ENCODE results near the gene RCAN2. TPM values are rescaled to one million over a fixed set of nuclear protein-coding genes. Genes with fewer than 3 reads are reported as not detected.

Gene RCAN2
- total RNA-seq, 1 experiment from 2014 or later = 4.7 TPM

DNA sequence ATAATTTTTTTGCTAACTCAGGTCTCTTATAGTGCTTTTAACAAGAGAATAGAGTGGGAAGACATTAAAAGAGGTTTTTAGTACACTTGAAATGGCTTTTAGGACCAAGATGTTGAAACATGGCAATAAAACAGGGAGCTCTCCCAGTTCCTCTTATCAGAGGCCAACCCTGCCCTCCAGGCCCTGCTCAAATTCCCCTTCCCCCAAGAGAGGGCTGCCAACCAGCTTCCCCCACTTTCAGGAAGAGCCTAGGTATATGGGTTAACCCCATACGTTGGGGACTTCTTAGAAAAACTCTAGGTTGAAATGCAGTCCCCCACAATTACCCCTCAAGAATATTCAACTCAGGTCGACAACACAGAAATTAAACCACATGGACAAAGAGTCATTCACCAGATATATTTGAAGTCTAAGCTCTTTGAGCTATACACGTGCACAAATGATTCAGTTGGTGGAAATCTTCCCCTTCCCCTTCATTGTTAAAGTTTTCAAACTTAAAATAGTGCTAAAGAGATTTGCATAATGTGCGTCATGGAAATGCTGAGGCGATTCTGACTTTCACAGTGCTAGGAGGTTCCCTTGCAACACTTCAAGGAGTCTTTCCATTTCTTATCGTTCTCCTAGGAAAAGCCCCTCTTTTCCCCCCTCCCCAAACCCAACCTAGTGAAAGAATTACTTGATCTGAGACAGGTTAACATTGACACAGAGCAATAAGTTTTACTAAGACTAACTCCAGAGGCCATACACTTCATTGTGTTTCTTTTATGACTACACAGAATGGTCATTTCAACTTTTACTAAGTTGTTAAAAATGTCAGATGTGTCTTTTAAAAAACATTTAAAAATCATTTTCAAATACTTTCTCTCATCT, 270.7 kb downstream of the RCAN2 start:
- Histone ChIP-seq H3K4me3 (ENCODE audit: low read length) (no peak overlapping the region; the same call in 1 of the 2 replicates), H3K4me2 (ENCODE audit: low read depth, low read length, poor library complexity, severe bottlenecking) (peak overlapping the region; percentile 47), H3K9me3 (ENCODE audit: low read length) (no peaks in the 10 kb centered on the region), H3K79me2 (ENCODE audit: low read length) (no peaks in the 10 kb centered on the region), H3K9me2 (replicated peaks; ENCODE audit: insufficient read depth, low read length) (no peaks in the 10 kb centered on the region), H3K27me3 (ENCODE audit: low read length) (no peaks in the 10 kb centered on the region), H3K9ac (ENCODE audit: low read length) (no peak overlapping the region), H3K36me3 (ENCODE audit: insufficient read depth, low read length) (no peaks in the 10 kb centered on the region), H3K4me1 (ENCODE audit: low read length) (peaks cover 35% of the 10 kb centered on the region), H2AFZ (ENCODE audit: low read length) (peak overlapping the region; percentile 75), H4K20me1 (ENCODE audit: insufficient read depth, low read depth, low read length) (no peaks in the 10 kb centered on the region), H3K27ac (ENCODE audit: low read length) (peak overlapping the region; percentile 35)
- DNase-seq = peak; percentile 86

- Histone ChIP-seq H3K27me3 (ENCODE audit: low read length) (no peaks in the 10 kb centered on the region), H2AFZ (ENCODE audit: low read length) (no peak overlapping the region), H3K9ac (ENCODE audit: low read length) (no peak overlapping the region), H3K4me2 (ENCODE audit: low read depth, low read length, poor library complexity, severe bottlenecking) (peak overlapping the region; percentile 47), H3K27ac (ENCODE audit: low read length) (no peak overlapping the region; the same call in 1 of the 2 replicates), H3K79me2 (ENCODE audit: low read length) (no peaks in the 10 kb centered on the region), H3K4me1 (ENCODE audit: low read length) (peaks cover 35% of the 10 kb centered on the region), H3K9me3 (ENCODE audit: low read length) (no peaks in the 10 kb centered on the region), H3K9me2 (replicated peaks; ENCODE audit: insufficient read depth, low read length) (no peaks in the 10 kb centered on the region), H3K36me3 (ENCODE audit: insufficient read depth, low read length) (no peaks in the 10 kb centered on the region), H3K4me3 (ENCODE audit: low read length) (no peak overlapping the region), H4K20me1 (ENCODE audit: insufficient read depth, low read depth, low read length) (no peaks in the 10 kb centered on the region)
- peak; percentile 52 for DNase-seq
Measured at GRCh38 chr6:46219661-46220060, 271.6 kb downstream of the RCAN2 start.

DNA sequence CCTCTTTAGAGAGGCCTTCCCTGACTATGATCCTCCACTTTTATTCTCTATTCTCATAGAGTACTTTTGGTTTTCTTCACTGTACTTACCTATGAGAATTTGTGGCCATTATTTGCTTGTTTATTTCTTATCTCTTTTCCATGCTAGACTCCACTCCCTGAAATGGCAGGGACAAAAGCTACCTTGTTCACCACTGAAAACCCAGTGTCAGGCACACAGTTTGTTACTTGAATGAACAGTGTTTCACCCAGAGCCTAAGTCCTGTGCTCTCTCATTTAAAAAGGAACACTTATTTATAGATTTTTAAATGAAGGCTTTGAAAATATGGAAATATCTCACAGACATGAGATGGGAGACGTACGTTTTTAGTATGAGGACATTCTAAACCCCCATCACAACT, 272.8 kb downstream of the RCAN2 start:
- Histone ChIP-seq H3K27ac (ENCODE audit: low read length) (no peak overlapping the region), H3K79me2 (ENCODE audit: low read length) (no peaks in the 10 kb centered on the region), H4K20me1 (ENCODE audit: insufficient read depth, low read depth, low read length) (no peaks in the 10 kb centered on the region), H3K9me3 (ENCODE audit: low read length) (no peaks in the 10 kb centered on the region), H3K4me3 (ENCODE audit: low read length) (no peak overlapping the region), H3K9ac (ENCODE audit: low read length) (no peak overlapping the region), H3K36me3 (ENCODE audit: insufficient read depth, low read length) (no peaks in the 10 kb centered on the region), H2AFZ (ENCODE audit: low read length) (no peak overlapping the region), H3K4me2 (ENCODE audit: low read depth, low read length, poor library complexity, severe bottlenecking) (no peak overlapping the region), H3K27me3 (ENCODE audit: low read length) (no peaks in the 10 kb centered on the region), H3K4me1 (ENCODE audit: low read length) (peaks cover 35% of the 10 kb centered on the region), H3K9me2 (replicated peaks; ENCODE audit: insufficient read depth, low read length) (no peaks in the 10 kb centered on the region)
- DNase-seq = no peak

- H3K79me2 ChIP-seq (ENCODE audit: low read length) = no peaks in the 10 kb centered on the region
- H3K9ac ChIP-seq (ENCODE audit: low read length) = no peak overlapping the region
- peak; percentile 54 for DNase-seq
- H3K27me3 ChIP-seq (ENCODE audit: low read length) = no peaks in the 10 kb centered on the region
- H3K4me2 ChIP-seq (ENCODE audit: low read depth, low read length, poor library complexity, severe bottlenecking) = no peak overlapping the region
- H3K4me1 ChIP-seq (ENCODE audit: low read length) = peaks cover 35% of the 10 kb centered on the region
- H3K9me3 ChIP-seq (ENCODE audit: low read length) = no peaks in the 10 kb centered on the region
- H3K4me3 ChIP-seq (ENCODE audit: low read length) = no peak overlapping the region
- H3K27ac ChIP-seq (ENCODE audit: low read length) = no peak overlapping the region
- no peak overlapping the region for H2AFZ ChIP-seq (ENCODE audit: low read length)
- no peaks in the 10 kb centered on the region for H3K9me2 ChIP-seq (replicated peaks; ENCODE audit: insufficient read depth, low read length)
- H4K20me1 ChIP-seq (ENCODE audit: insufficient read depth, low read depth, low read length) = no peaks in the 10 kb centered on the region
- no peaks in the 10 kb centered on the region for H3K36me3 ChIP-seq (ENCODE audit: insufficient read depth, low read length)
Measured at GRCh38 chr6:46217671-46218131, 273.5 kb downstream of the RCAN2 start.

DNA sequence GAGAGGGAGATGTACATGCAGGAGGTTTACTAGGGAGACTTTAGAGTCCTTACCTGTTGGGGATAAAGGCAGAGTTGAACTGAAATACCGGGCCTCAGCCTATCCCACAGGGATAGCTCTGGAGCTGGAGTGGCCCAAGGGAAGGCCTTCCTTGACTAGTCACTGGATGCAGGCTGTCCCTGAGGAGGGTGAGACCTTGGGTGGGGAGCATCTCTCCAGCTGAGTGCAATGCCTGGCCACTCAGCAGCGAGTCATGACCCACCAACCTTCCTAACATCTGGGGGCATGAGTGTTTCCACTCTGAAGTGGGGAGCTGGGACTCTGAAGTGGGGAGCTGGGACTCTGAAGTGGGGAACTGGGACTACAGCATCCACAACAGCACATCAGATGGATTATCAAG, 274.4 kb downstream of the RCAN2 start:
- Histone ChIP-seq H3K9ac (ENCODE audit: low read length) (no peak overlapping the region), H3K4me3 (ENCODE audit: low read length) (no peak overlapping the region), H3K27me3 (ENCODE audit: low read length) (no peaks in the 10 kb centered on the region), H3K4me2 (ENCODE audit: low read depth, low read length, poor library complexity, severe bottlenecking) (no peak overlapping the region), H2AFZ (ENCODE audit: low read length) (no peak overlapping the region), H3K27ac (ENCODE audit: low read length) (no peak overlapping the region), H4K20me1 (ENCODE audit: insufficient read depth, low read depth, low read length) (no peaks in the 10 kb centered on the region), H3K79me2 (ENCODE audit: low read length) (no peaks in the 10 kb centered on the region), H3K4me1 (ENCODE audit: low read length) (peaks cover 35% of the 10 kb centered on the region), H3K9me3 (ENCODE audit: low read length) (no peaks in the 10 kb centered on the region), H3K36me3 (ENCODE audit: insufficient read depth, low read length) (no peaks in the 10 kb centered on the region), H3K9me2 (replicated peaks; ENCODE audit: insufficient read depth, low read length) (no peaks in the 10 kb centered on the region)
- DNase-seq = no peak

GRCh38 chr6:46215777-46216176, 275.5 kb downstream of the RCAN2 start:
- no peaks in the 10 kb centered on the region for H3K36me3 ChIP-seq (ENCODE audit: insufficient read depth, low read length)
- H2AFZ ChIP-seq (ENCODE audit: low read length) = no peak overlapping the region
- no peaks in the 10 kb centered on the region for H3K9me2 ChIP-seq (replicated peaks; ENCODE audit: insufficient read depth, low read length)
- no peaks in the 10 kb centered on the region for H4K20me1 ChIP-seq (ENCODE audit: insufficient read depth, low read depth, low read length)
- H3K9me3 ChIP-seq (ENCODE audit: low read length) = no peaks in the 10 kb centered on the region
- no peak for DNase-seq
- H3K27me3 ChIP-seq (ENCODE audit: low read length) = no peaks in the 10 kb centered on the region
- no peak overlapping the region for H3K4me3 ChIP-seq (ENCODE audit: low read length)
- no peak overlapping the region for H3K4me2 ChIP-seq (ENCODE audit: low read depth, low read length, poor library complexity, severe bottlenecking)
- H3K27ac ChIP-seq (ENCODE audit: low read length) = no peak overlapping the region
- H3K79me2 ChIP-seq (ENCODE audit: low read length) = no peaks in the 10 kb centered on the region
- peaks cover 27% of the 10 kb centered on the region for H3K4me1 ChIP-seq (ENCODE audit: low read length)
- no peak overlapping the region for H3K9ac ChIP-seq (ENCODE audit: low read length)

GRCh38 chr6:46215213-46215612, 276.0 kb downstream of the RCAN2 start:
- Histone ChIP-seq H3K4me2 (ENCODE audit: low read depth, low read length, poor library complexity, severe bottlenecking) (no peak overlapping the region), H3K27me3 (ENCODE audit: low read length) (no peaks in the 10 kb centered on the region), H2AFZ (ENCODE audit: low read length) (no peak overlapping the region), H3K4me3 (ENCODE audit: low read length) (no peak overlapping the region), H3K4me1 (ENCODE audit: low read length) (peaks cover 21% of the 10 kb centered on the region), H3K36me3 (ENCODE audit: insufficient read depth, low read length) (no peaks in the 10 kb centered on the region), H3K9ac (ENCODE audit: low read length) (no peak overlapping the region), H3K9me3 (ENCODE audit: low read length) (no peaks in the 10 kb centered on the region), H3K27ac (ENCODE audit: low read length) (no peak overlapping the region), H4K20me1 (ENCODE audit: insufficient read depth, low read depth, low read length) (no peaks in the 10 kb centered on the region), H3K79me2 (ENCODE audit: low read length) (no peaks in the 10 kb centered on the region), H3K9me2 (replicated peaks; ENCODE audit: insufficient read depth, low read length) (no peaks in the 10 kb centered on the region)
- DNase-seq = no peak

DNA sequence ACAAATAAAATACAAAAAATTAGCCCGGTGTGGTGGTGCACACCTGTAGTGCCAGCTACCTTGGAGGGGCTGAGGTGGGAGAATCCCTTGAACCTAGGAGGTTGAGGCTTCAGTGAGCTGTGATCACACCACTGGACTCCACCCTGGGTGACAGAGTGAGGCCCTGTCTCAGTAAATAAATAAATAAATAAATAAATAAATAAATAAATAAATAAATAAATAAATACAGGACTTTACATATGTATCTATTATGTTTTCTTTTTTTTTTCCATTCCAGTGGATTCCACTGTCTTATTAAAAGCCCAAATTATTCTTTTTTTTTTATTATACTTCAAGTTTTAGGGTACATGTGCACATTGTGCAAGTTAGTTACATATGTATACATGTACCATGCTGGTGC, 279.3 kb downstream of the RCAN2 start:
- Histone ChIP-seq H3K36me3 (ENCODE audit: insufficient read depth, low read length) (no peaks in the 10 kb centered on the region), H3K9ac (ENCODE audit: low read length) (no peak overlapping the region)

More for the DNA sequence above, 279.3 kb downstream of the RCAN2 start:
- no peak overlapping the region for H3K27ac ChIP-seq (ENCODE audit: low read length)
- no peaks in the 10 kb centered on the region for H3K79me2 ChIP-seq (ENCODE audit: low read length)
- H3K9me3 ChIP-seq (ENCODE audit: low read length) = no peaks in the 10 kb centered on the region
- DNase-seq = no peak
- no peak overlapping the region for H2AFZ ChIP-seq (ENCODE audit: low read length)
- no peaks in the 10 kb centered on the region for H3K27me3 ChIP-seq (ENCODE audit: low read length)
- H4K20me1 ChIP-seq (ENCODE audit: insufficient read depth, low read depth, low read length) = no peaks in the 10 kb centered on the region
- H3K4me2 ChIP-seq (ENCODE audit: low read depth, low read length, poor library complexity, severe bottlenecking) = no peak overlapping the region
- H3K4me1 ChIP-seq (ENCODE audit: low read length) = no peaks in the 10 kb centered on the region
- no peaks in the 10 kb centered on the region for H3K9me2 ChIP-seq (replicated peaks; ENCODE audit: insufficient read depth, low read length)
- H3K4me3 ChIP-seq (ENCODE audit: low read length) = no peak overlapping the region
